AG04450 (cell line): ENCODE data around the gene TK1. TPM values are rescaled to one million over a fixed set of nuclear protein-coding genes. Genes with fewer than 3 reads are reported as not detected.

Source experiments
- CTCF ChIA-PET: fragments of 300-600, 350-600 bp; formaldehyde crosslinking; extraction: SDS; loops from one replicate; lab custom pipeline; 2022; ENCODE audit warnings: antibody characterized with exemption, inconsistent platforms; lab: Charles Lee
- POLR2A ChIA-PET: fragments of 350-600 bp; formaldehyde crosslinking; extraction: SDS; loops from one replicate; lab custom pipeline; 2021; ENCODE audit warnings: antibody characterized with exemption, inconsistent platforms; lab: Yijun Ruan, JAX
- DNase-seq: peaks from one replicate; pipeline ENCODE4 v3.0.0-alpha.2; 2011; ENCODE audit warnings: low read depth, low spot score
- H3K27ac ChIP-seq: one replicate; pipeline ENCODE4 v1.5.1; 2012; ENCODE audit warnings: low read depth, low read length, control low read depth
- H3K27me3 ChIP-seq: one replicate; pipeline ENCODE4 v1.6.0; 2012; ENCODE audit warnings: low read length; ENCODE audit not compliant: control insufficient read depth, insufficient read depth
- H3K4me3 ChIP-seq: 2 replicates; pipeline ENCODE4 v1.5.1; 2011; ENCODE audit warnings: mild to moderate bottlenecking, low read depth, low read length, control low read depth
- H3K9me3 ChIP-seq: 2 replicates; pipeline ENCODE4 v1.5.1; 2012; ENCODE audit warnings: low read length; ENCODE audit not compliant: control insufficient read depth, insufficient read depth
- CTCF ChIP-seq: IDR thresholded peaks from 2 replicates; pipeline ENCODE4 v1.5.1; 2011; ENCODE audit warnings: low read depth, low read length, control low read depth, inconsistent platforms
- polyA plus RNA-seq: library from polyadenylated mRNA; depleted of rRNA; stranded (reverse); fragments of >200 nt; gene quantifications from 2 replicates; pipeline ENCODE4 v1.2.3, GENCODE V29; 2011

The TK1 gene
- polyA plus RNA-seq, 1 experiment = 27.1 TPM

- Histone ChIP-seq H3K4me3 (no peak overlapping the region), H3K27me3 (peaks cover 47% of the 10 kb centered on the region), H3K9me3 (peaks cover 4% of the 10 kb centered on the region; the same call in 1 of the 2 replicates), H3K27ac (no peak overlapping the region)
- DNase-seq = no peak
- TF ChIP-seq CTCF = no peak
- ChIA-PET POLR2A (no interaction called here), CTCF (interaction anchor here (0.5 to 1.1 kb wide), 2 partner anchors 10 to 100 kb away, joined by 3 to 4 read pairs; no protein-coding TSS in a partner anchor)
Measured at GRCh38 chr17:78131172-78132083, 55.4 kb downstream of the TK1 start.

- Histone ChIP-seq H3K4me3 (no peak within 1 kb of the TSS), H3K27me3 (peaks cover 48% of the 10 kb centered on the region), H3K9me3 (peaks cover 4% of the 10 kb centered on the region; the same call in 1 of the 2 replicates), H3K27ac (no peak within 1 kb of the TSS)
- no peak for TF ChIP-seq CTCF
- ChIA-PET POLR2A (no interaction called here), CTCF (interaction anchor here (1.1 kb wide), 1 partner anchor 11 kb away, joined by 4 read pairs; no protein-coding TSS in a partner anchor)
- no peak for DNase-seq
Measured at GRCh38 chr17:78130437-78131101, 56.3 kb downstream of the TK1 start, which contains the start of gene TMC8. TMC8 (plus strand) TSS chr17:78130771; CDS start chr17:78131589, 818 bp downstream.

GRCh38 chr17:78130090-78130436 lies 56.8 kb downstream of the TK1 start:
- ChIA-PET POLR2A (no interaction called here), CTCF (interaction anchor here (1.1 kb wide), 1 partner anchor 12 kb away, joined by 4 read pairs; no protein-coding TSS in a partner anchor)
- Histone ChIP-seq H3K4me3 (no peak overlapping the region), H3K9me3 (peaks cover 4% of the 10 kb centered on the region; the same call in 1 of the 2 replicates), H3K27me3 (peaks cover 45% of the 10 kb centered on the region), H3K27ac (no peak overlapping the region)
- no peak for TF ChIP-seq CTCF
- no peak for DNase-seq

GRCh38 chr17:78129351-78130089 lies 57.3 kb downstream of the TK1 start:
- no peak for TF ChIP-seq CTCF
- POLR2A ChIA-PET = no interaction called here
- DNase-seq = no peak
- peaks cover 4% of the 10 kb centered on the region; the same call in 1 of the 2 replicates for H3K9me3 ChIP-seq
- no peak overlapping the region for H3K4me3 ChIP-seq
- CTCF ChIA-PET = interaction anchor here (0.6 kb wide), 1 partner anchor 57 kb away, joined by 3 read pairs; the partner anchor contains the start of gene TK1
- H3K27ac ChIP-seq = no peak overlapping the region
- H3K27me3 ChIP-seq = peaks cover 39% of the 10 kb centered on the region
